GM21529 (cell line): Measurements from ENCODE around the gene TM4SF18.

ENCODE experiments used
- ATAC-seq: cut with Tn5 transposase; IDR thresholded peaks from one replicate; pipeline ENCODE4 v1.9.1; 2021; ENCODE audit not compliant: unreplicated experiment

The TM4SF18 gene

DNA sequence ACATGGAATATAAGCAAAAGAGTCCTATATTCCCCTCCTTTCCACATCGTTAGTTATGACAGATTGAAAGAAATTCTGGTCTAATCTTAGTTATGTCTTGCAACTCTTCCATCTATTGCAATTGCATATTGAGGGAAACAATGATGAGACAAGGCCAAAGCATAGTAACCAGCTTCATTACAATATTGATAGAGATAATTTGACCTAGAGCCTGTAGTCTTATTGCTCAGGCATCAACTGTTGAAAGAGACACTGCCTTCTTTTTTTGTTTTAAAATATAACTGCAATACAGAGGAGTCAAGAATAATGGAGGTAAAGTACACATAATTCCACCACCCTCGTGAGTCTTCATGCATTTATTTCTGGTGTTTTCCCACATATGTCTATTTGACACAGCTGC lies 2.0 kb downstream of the TM4SF18 start:
- ATAC-seq, result no peak

DNA sequence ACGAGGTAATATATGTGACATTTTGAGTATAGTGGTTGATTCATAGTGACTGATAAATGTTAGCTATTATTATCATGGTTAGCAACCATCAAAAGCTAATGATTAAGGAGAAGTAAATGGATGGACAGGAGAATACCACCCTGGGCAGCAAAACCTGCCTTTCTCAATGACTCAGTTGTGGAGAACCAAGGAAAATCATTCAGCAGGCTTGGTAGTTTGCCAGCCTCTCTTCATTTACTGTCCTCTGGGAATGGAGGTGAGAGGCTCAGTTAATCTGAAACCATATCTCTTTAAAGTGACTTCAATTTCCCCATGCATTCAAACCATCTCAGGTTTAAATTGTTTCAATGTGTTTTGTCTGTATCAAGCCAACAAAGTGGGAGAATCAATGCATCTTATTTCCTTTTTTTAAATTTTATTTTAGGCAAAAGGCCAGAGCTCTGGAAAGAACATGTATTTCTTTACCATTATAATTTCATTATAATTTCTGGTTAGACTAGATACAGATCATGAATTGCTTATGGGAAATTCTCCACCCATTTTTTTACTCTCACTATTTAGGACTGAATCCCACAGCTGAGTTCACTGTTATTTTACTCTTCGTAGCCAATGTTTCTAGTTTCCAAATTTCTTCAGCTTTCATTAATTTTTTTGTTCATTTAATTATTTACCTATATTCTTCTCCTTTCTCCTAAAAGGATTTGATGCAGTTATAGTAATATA lies 2.7 kb downstream of the TM4SF18 start:
- ATAC-seq, result no peak

DNA sequence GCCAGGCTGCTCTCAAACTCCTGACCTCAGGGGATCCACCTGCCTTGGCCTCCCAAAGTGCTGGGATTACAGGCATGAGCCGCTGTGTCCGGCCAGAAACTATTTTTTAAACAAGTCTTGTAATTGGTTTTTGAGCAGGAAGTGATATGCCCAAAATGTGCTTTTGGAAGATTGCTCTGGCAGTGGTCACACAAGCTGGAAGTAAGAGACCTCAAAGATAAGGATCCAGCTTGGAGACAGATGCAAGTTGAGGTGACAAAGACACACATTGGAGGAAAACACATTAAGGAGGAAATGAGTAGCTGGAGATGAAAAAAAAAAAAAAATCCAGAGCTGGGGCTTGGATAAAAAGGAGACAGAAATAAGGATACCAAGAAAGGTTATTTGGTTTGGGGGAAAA lies 6.3 kb downstream of the TM4SF18 start:
- ATAC-seq, result no peak

- ATAC-seq, result no peak
These were observed 7.9 kb downstream of the TM4SF18 start for GRCh38 chr3:149325581-149325980.

GRCh38 chr3:149324332-149324731 lies 9.1 kb downstream of the TM4SF18 start:
- no peak for ATAC-seq

GRCh38 chr3:149321640-149322039 lies 11.8 kb downstream of the TM4SF18 start:
- no peak for ATAC-seq

DNA sequence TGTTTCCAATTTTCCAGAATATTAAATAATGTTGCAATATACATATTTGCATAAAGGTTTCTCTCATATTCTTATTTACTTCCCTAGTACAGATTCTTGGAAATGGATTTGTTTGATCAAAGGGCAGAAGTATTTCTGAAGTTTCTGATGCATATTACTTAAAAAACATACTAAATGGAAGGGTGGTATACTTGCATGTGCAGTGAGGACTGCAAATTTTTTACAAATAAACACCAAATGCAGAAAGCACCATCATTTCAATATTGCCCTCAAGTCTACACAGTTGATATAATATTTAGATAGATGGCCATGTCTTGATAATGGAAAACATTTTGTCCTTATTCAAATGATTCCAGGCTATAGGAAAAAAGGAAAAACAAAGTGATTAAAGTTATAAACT lies 12.3 kb downstream of the TM4SF18 start:
- no peak for ATAC-seq

- no peak for ATAC-seq
These were observed 13.7 kb downstream of the TM4SF18 start for GRCh38 chr3:149319750-149320149.

DNA sequence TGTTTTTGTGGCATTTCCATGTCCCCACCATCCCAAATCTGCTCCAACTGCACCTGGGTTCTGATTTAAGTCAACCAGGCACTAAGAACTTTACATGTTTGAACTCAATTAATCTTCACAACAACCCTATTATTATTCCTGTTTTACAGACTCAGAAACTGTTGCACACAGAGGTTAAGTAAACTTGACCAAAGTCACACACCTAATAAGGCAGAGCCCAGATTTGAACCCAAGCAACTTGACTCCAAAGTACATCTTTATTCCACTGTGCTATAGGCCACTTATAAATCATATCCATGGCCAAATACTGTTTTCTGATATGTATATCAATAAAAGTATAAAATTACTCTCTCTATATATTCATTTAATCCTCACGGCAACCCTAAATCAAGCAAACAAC lies 16.4 kb downstream of the TM4SF18 start:
- ATAC-seq, result no peak

DNA sequence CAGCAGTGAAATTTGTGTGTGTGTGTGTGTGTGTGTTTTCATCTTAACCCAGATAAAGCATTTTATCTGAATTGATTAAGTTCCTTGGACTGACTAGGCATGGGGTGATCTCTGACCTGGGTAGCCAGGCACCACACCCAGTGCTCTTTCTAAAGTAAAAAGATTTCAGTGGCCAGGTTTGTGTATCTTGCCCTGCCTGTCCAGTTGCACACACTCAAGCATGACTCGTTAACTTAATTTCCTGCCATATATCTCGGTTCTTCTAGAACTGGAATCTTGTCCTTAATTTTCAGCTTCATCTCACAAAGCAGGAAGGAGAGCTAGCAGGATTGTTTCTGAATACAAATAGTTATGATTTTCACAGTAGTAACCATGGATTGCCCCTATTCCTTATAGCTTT lies 17.0 kb downstream of the TM4SF18 start:
- no peak for ATAC-seq

DNA sequence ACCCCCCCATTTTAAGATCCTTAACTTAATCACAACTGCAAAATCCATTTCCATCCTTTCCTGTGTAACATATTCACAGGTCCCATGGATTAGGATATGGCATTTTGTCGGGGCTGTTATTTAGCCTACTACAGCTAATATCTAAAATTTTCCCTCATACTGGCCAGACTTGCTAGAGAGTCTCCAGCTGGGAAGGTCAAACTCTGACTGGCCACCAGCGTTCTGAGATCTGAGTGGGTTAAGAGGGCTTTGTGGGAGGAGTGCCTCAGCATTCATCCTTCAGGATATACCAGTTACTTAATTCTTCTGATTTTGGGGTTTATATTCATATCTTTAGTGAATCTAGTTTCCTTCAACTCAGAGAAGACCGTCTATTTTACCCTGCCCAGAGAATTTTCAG lies 17.7 kb downstream of the TM4SF18 start:
- ATAC-seq, result no peak

GRCh38 chr3:149314807-149315578 lies 18.4 kb downstream of the TM4SF18 start:
- no peak for ATAC-seq

DNA sequence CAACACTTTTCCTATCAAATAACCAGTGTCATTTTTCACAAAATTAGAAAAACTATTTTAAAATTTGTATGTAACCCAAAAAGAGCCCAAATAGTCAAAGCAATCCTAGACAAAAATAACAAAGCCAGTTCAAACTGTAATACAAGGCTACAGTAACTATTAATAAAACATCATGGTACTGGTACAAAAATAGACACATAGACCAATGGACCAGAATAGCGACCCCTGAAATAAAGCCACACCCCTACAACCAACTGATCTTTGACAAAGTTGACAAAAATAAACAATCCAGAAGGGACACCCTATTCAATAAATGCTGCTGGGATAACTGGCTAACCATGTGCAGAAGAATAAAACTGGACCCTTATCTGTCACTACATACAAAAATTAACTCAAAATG lies 19.9 kb downstream of the TM4SF18 start:
- ATAC-seq, result no peak

DNA sequence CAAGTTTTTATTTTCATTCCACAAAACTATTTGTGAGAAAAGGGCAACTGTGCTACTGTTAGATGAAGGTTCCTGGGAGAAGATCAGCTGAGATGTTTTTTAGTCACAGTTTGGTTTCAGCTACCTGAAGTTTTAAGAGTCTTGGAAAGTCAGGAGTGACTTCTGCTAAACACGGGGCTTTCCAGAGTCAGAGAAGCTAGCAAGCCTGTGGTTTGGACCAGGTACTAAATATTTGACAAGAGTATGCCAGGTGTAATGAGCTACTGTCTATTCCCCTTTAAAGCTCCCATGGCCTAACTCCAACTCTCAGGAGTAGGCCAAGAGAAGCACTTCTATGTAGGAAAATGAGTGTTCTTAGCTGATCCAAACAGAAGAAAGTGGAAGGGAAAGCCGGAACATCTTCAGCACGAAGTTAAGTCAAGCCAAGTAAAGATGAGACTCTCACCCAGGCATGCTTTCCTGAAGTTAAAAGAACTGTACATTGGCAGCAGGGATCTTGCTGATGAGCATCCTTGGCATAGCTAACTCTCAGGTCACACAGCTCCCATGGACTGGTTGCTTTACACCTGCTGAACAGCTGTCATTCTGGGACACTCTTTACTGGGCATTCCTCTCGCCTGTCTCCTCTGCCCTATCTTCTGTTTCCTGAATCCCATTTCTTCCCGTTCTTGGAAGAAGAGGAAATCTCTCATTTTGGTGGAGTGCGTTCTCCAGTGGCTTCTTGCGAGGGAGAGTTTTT lies 22.5 kb downstream of the TM4SF18 start:
- ATAC-seq, result no peak

DNA sequence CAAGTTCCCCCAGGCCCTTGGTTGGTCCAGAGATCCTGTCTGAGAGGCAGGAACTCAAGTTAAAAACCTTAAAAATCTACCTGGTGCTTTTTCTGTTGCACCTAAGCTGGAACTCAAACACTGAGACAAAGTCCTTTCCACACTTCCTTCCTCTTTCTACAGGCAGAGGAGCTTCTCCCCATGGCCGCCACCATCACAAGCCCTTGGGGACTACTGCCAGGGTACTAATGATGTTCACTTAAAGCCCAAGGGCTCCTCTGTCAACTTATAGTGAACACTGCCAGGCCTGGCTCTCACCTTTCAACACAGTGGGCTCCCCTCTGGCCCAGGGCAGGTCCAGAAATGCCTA lies 26.0 kb downstream of the TM4SF18 start:
- no peak for ATAC-seq

- no peak for ATAC-seq
These were observed 26.5 kb downstream of the TM4SF18 start for GRCh38 chr3:149306751-149307434.

DNA sequence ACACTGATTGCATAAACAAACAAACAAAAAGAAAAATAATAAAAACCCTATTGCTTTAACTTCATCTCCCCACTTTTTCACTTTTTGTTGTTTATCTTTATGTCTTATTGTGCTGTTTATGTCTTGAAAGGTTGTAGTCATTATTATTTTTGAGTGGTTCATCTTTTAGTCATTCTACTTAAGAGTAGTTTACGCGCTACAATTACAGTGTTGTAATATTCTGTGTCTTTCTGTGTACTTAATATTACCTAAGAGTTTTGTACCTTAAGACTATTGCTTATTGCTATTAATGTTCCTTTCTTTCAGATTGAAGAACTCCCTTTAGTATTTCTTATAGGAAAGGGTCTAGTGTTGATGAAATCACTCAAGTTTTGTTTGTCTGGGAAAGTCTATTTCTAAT lies 28.1 kb downstream of the TM4SF18 start:
- ATAC-seq, result no peak

- ATAC-seq, result peak; percentile 91
These were observed 33.3 kb downstream of the TM4SF18 start for GRCh38 chr3:149299938-149300801.

DNA sequence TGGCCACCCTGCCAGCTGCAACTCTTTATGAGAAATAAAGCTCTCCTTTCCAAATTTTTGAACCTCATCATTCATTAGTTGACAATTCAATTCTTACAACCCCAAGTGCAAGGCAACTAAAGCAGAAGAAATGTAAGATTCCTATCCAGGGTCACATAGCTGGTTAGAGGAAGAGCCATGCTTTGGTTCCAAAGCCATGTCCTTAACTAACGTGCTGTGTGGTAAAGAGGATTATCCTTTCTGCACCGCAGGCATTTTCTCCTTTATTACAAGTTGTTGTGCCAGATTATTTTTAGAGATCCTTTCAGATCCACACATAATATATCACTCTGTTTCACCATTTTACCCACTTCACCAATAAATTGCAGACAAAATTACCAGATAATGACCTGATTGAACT lies 36.5 kb downstream of the TM4SF18 start:
- ATAC-seq, result no peak

DNA sequence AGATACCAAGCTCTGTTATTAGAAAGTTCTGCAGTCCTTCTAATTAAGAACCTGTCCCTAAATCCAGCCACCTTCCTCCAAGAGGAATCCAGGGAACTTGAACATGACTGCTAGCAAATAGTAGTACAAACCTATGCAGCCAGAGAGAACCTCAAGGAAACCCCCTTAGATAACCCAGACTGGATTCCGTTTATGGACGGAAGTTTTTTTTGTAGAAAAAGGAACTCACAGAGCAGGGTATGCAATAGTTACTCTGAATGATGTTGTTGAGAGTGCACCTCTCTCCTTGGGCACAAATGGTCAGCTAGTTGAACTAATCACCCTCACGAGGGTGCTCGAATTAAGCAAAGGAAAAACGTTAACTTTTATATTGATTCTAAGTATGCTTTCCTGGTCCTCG lies 40.8 kb downstream of the TM4SF18 start:
- no peak for ATAC-seq

DNA sequence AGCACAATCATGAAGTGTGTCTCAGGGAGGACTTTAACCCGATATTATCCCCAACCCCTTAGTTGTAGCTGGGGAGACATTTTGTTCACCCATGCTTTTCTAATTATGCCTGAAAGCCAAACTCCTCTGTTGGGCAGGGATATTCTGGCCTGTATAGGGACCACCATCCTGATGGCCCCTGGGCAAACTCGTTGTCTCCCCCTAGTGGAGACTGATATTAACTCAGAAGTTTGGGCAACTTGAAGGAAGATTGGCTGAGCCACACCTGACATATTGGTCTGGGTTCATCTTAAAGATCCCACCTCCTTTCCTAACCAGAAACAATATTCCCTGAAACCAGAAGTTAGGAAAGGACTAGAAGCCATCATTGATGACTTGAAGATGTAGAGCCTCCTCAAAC lies 42.3 kb downstream of the TM4SF18 start:
- ATAC-seq, result peak; percentile 59
